H1 (cell line): ENCODE data around the gene ACSF3. TPM values are rescaled to one million over a fixed set of nuclear protein-coding genes. Genes with fewer than 3 reads are reported as not detected.

Source experiments
- CTCF ChIA-PET: fragments of 300-600 bp; sonication (Branson Sonifier 250); formaldehyde crosslinking; loops from one replicate; lab custom pipeline; 2021; ENCODE audit not compliant: partially characterized antibody; lab: Charles Lee
- POLR2A ChIA-PET: fragments of 300-600 bp; sonication (Branson Sonifier 250); formaldehyde crosslinking; loops from one replicate; lab custom pipeline; 2021; ENCODE audit warnings: inconsistent platforms; ENCODE audit not compliant: partially characterized antibody; lab: Charles Lee
- DNase-seq, 2 experiments: peaks; one replicate each; pipeline versions ENCODE4 v3.0.0 to v3.0.0-alpha.2; 2010 to 2022; ENCODE audit warnings: low spot score in 2 of 2, low read depth in 1 of 2, mixed read lengths in 1 of 2
- FAIRE-seq: peaks from 2 replicates; lab custom pipeline; 2011; peaks lifted over from hg19 to GRCh38; lab: Jason Lieb, UNC
- H2AFZ ChIP-seq: 2 replicates; pipeline ENCODE4 v1.8.1; 2012; ENCODE audit warnings: low read length, inconsistent platforms
- H2AK5ac ChIP-seq: 2 replicates; pipeline ENCODE4 v1.6.1; 2013; ENCODE audit warnings: low read depth, low read length
- H2BK120ac ChIP-seq: replicated peaks from 2 replicates; pipeline ENCODE3; 2013; ENCODE audit warnings: low read depth, low read length, inconsistent platforms
- H2BK12ac ChIP-seq: 2 replicates; pipeline ENCODE4 v1.6.1; 2013; ENCODE audit warnings: low read depth, low read length
- H2BK15ac ChIP-seq: 2 replicates; pipeline ENCODE4 v1.6.1; 2013; ENCODE audit warnings: low read length
- H2BK20ac ChIP-seq: 2 replicates; pipeline ENCODE4 v1.6.1; 2013; ENCODE audit warnings: low read length
- H2BK5ac ChIP-seq: 2 replicates; pipeline ENCODE4 v1.6.1; 2013; ENCODE audit warnings: low read depth, low read length
- H3K14ac ChIP-seq: 2 replicates; pipeline ENCODE4 v1.6.1; 2013; ENCODE audit warnings: inconsistent platforms; ENCODE audit not compliant: insufficient read length
- H3K18ac ChIP-seq: 2 replicates; pipeline ENCODE4 v1.6.1; 2013; ENCODE audit warnings: low read length; ENCODE audit errors: extremely low read depth
- H3K23ac ChIP-seq: 2 replicates; pipeline ENCODE4 v1.6.1; 2013; ENCODE audit warnings: inconsistent platforms; ENCODE audit not compliant: insufficient read length
- H3K23me2 ChIP-seq: 2 replicates; pipeline ENCODE4 v1.6.1; 2013; ENCODE audit warnings: low read depth, low read length
- H3K27ac ChIP-seq: 2 replicates; pipeline ENCODE4 v1.6.1; 2011; ENCODE audit warnings: low read depth, low read length, inconsistent platforms
- H3K27me3 ChIP-seq, 4 experiments: replicated peaks in 1 of 4; 1 replicate in 1 of 4; 2 replicates in 3 of 4; pipeline versions ENCODE4 v1.6.1 to v1.8.1; 2011 to 2013; ENCODE audit warnings: low read length in 3 of 4, mild to moderate bottlenecking in 3 of 4, inconsistent platforms in 2 of 4, mixed read lengths in 2 of 4, moderate library complexity in 1 of 4; ENCODE audit not compliant: control insufficient read depth in 3 of 4, insufficient read depth in 3 of 4; ENCODE audit errors: extremely low read depth in 1 of 4
- H3K36me3 ChIP-seq, 4 experiments: 2 replicates each; pipeline versions ENCODE4 v1.6.1 to v1.8.1; 2011 to 2013; ENCODE audit warnings: mild to moderate bottlenecking in 4 of 4, low read length in 3 of 4, moderate library complexity in 2 of 4, control low read depth in 1 of 4, inconsistent platforms in 1 of 4; ENCODE audit not compliant: insufficient read depth in 4 of 4, control insufficient read depth in 2 of 4
- H3K4ac ChIP-seq: replicated peaks from 2 replicates; pipeline ENCODE3; 2013; ENCODE audit warnings: low read length, low read depth, mixed read lengths, inconsistent platforms; ENCODE audit not compliant: insufficient read length
- H3K4me1 ChIP-seq, 4 experiments: replicated peaks in 1 of 4; 1 replicate in 1 of 4; 2 replicates in 3 of 4; pipeline versions ENCODE4 v1.6.1 to v1.8.1; 2011 to 2013; ENCODE audit warnings: low read length in 3 of 4, inconsistent platforms in 2 of 4, mixed read lengths in 1 of 4; ENCODE audit not compliant: insufficient read depth in 4 of 4, control insufficient read depth in 3 of 4
- H3K4me2 ChIP-seq, 2 experiments: 2 replicates each; pipeline versions ENCODE4 v1.6.1 to v1.8.1; 2011 to 2013; ENCODE audit warnings: low read depth in 2 of 2, low read length in 2 of 2, control low read depth in 1 of 2, inconsistent platforms in 1 of 2, mild to moderate bottlenecking in 1 of 2; ENCODE audit not compliant: insufficient read depth in 1 of 2
- H3K4me3 ChIP-seq, 4 experiments: fragments of 200-600, 300-600 bp in 1 of 4; sonication (generic), shearing (Covaris generic), sonication (Bioruptor Twin) in 1 of 4; 2 replicates each; pipeline versions ENCODE4 v1.5.1 to v1.8.1; 2011 to 2016; ENCODE audit warnings: low read length in 4 of 4, low read depth in 3 of 4, control low read depth in 2 of 4, inconsistent platforms in 2 of 4, mild to moderate bottlenecking in 2 of 4, mixed read lengths in 1 of 4, moderate library complexity in 1 of 4; ENCODE audit not compliant: insufficient read depth in 2 of 4; ENCODE audit errors: extremely low read depth in 1 of 4
- H3K56ac ChIP-seq: replicated peaks from 2 replicates; pipeline ENCODE3; 2013; ENCODE audit warnings: low read depth, mild to moderate bottlenecking, mixed read lengths, low read length, inconsistent platforms; ENCODE audit not compliant: insufficient read length
- H3K79me1 ChIP-seq: 2 replicates; pipeline ENCODE4 v1.6.1; 2013; ENCODE audit warnings: low read depth, low read length, control low read depth
- H3K79me2 ChIP-seq, 2 experiments: 2 replicates each; pipeline versions ENCODE4 v1.6.1 to v1.8.1; 2012 to 2013; ENCODE audit warnings: low read length in 2 of 2, mild to moderate bottlenecking in 2 of 2, inconsistent platforms in 1 of 2; ENCODE audit not compliant: insufficient read depth in 2 of 2, control insufficient read depth in 1 of 2
- H3K9ac ChIP-seq, 4 experiments: replicated peaks in 1 of 4; 1 replicate in 1 of 4; 2 replicates in 3 of 4; pipeline versions ENCODE4 v1.6.1 to v1.8.1; 2011 to 2013; ENCODE audit warnings: low read depth in 3 of 4, low read length in 3 of 4, control low read depth in 2 of 4, mild to moderate bottlenecking in 2 of 4, moderate library complexity in 2 of 4, inconsistent platforms in 1 of 4; ENCODE audit errors: extremely low read depth in 1 of 4
- H3K9me3 ChIP-seq, 2 experiments: 2 replicates each; pipeline versions ENCODE4 v1.6.1 to v1.8.1; 2012 to 2013; ENCODE audit warnings: mild to moderate bottlenecking in 2 of 2, moderate library complexity in 2 of 2, control low read depth in 1 of 2, inconsistent platforms in 1 of 2, low read depth in 1 of 2, low read length in 1 of 2, mixed read lengths in 1 of 2; ENCODE audit not compliant: insufficient read depth in 2 of 2
- H4K20me1 ChIP-seq, 2 experiments: replicated peaks in 1 of 2; 2 replicates each; pipeline versions ENCODE3 to v1.8.1; 2011 to 2013; ENCODE audit warnings: inconsistent platforms in 2 of 2, low read length in 2 of 2, mild to moderate bottlenecking in 1 of 2; ENCODE audit not compliant: insufficient read depth in 2 of 2, control insufficient read depth in 1 of 2
- H4K5ac ChIP-seq: 2 replicates; pipeline ENCODE4 v1.6.1; 2013; ENCODE audit warnings: low read length, low read depth, mixed read lengths, inconsistent platforms; ENCODE audit not compliant: insufficient read length
- H4K8ac ChIP-seq: 2 replicates; pipeline ENCODE4 v1.8.0; 2013; ENCODE audit warnings: mild to moderate bottlenecking, moderate library complexity, low read length, inconsistent platforms; ENCODE audit not compliant: insufficient read depth; ENCODE audit errors: extremely low read depth
- H4K91ac ChIP-seq: replicated peaks from 2 replicates; pipeline ENCODE3; 2013; ENCODE audit warnings: low read length, mixed read lengths, inconsistent platforms; ENCODE audit not compliant: insufficient read length
- EGR1 ChIP-seq: IDR thresholded peaks from 2 replicates; pipeline ENCODE4 v1.6.1; 2011; ENCODE audit warnings: low read depth, low read length, borderline replicate concordance
- FOSL1 ChIP-seq: IDR thresholded peaks from 2 replicates; pipeline ENCODE4 v1.6.1; 2011; ENCODE audit warnings: mild to moderate bottlenecking, low read depth, low read length, moderate library complexity; ENCODE audit not compliant: insufficient read depth
- JUN ChIP-seq: IDR thresholded peaks from 2 replicates; pipeline ENCODE4 v1.6.1; 2011; ENCODE audit warnings: low read depth, mild to moderate bottlenecking, improper control_type of control experiment, low read length
- KDM4A ChIP-seq: IDR thresholded peaks from one replicate; pipeline ENCODE4 v1.7.1; 2012; ENCODE audit warnings: low read depth, mild to moderate bottlenecking, moderate library complexity, low read length, inconsistent platforms; ENCODE audit not compliant: severe bottlenecking
- MAFK ChIP-seq: IDR thresholded peaks from 2 replicates; pipeline ENCODE4 v1.6.1; 2012; ENCODE audit warnings: low read depth, mild to moderate bottlenecking, improper control_type of control experiment, low read length
- RAD21 ChIP-seq, 2 experiments: IDR thresholded peaks in 1 of 2; conservative IDR thresholded peaks in 1 of 2; 2 replicates each; pipeline ENCODE4 v1.6.1; 2011; ENCODE audit warnings: low read depth in 2 of 2, low read length in 2 of 2, improper control_type of control experiment in 1 of 2, inconsistent platforms in 1 of 2, mild to moderate bottlenecking in 1 of 2, moderate library complexity in 1 of 2
- SP1 ChIP-seq: IDR thresholded peaks from 2 replicates; pipeline ENCODE4 v1.6.1; 2011; ENCODE audit warnings: low read depth, low read length
- SP4 ChIP-seq: IDR thresholded peaks from 2 replicates; pipeline ENCODE4 v1.6.1; 2012; ENCODE audit warnings: low read length, inconsistent platforms
- TBP ChIP-seq: IDR thresholded peaks from 2 replicates; pipeline ENCODE4 v1.6.1; 2011; ENCODE audit warnings: low read depth, low read length, improper control_type of control experiment
- USF2 ChIP-seq: IDR thresholded peaks from 2 replicates; pipeline ENCODE4 v1.6.1; 2011; ENCODE audit warnings: low read length, improper control_type of control experiment
- WGBS, 2 experiments: shearing (Covaris generic) in 1 of 2; methylation state at CpG; one replicate each; pipeline versions ENCODE4 v1.1.6 to v1.1.7; 2013 to 2015; ENCODE audit warnings: low lambda C conversion rate in 2 of 2, mixed read lengths in 2 of 2, inconsistent platforms in 1 of 2, low coverage in 1 of 2, missing lambda C conversion rate in 1 of 2; ENCODE audit not compliant: insufficient replicate concordance in 2 of 2, insufficient coverage in 1 of 2, insufficient read length in 1 of 2; ENCODE audit errors: extremely low coverage in 1 of 2, missing lambda C conversion rate in 1 of 2; 5-methylcytosine and 5-hydroxymethylcytosine counted together
- polyA plus RNA-seq, 7 experiments: library from polyadenylated mRNA; depleted of rRNA in 3 of 7; stranded (reverse) in 5 of 7; unstranded in 2 of 7; fragments of >200 nt in 5 of 7; fragments of 200-250 nt in 2 of 7; gene quantifications; 1 replicate in 5 of 7; 2 replicates in 1 of 7; 4 replicates in 1 of 7; pipeline versions ENCODE4 v1.2.1 to v1.2.3, GENCODE V29; 2011 to 2013; ENCODE audit warnings: missing spikeins in 2 of 7, mixed read lengths in 2 of 7
- total RNA-seq: library from RNA; stranded (reverse); fragmentation: NEBNext Ultra II Directional; extraction: Animal tissue kit (Norgen Biotek cat#: 25700); gene quantifications from 2 replicates; pipeline ENCODE4 v1.2.1, GENCODE V29; 2021

Gene ACSF3
- total and polyA plus RNA-seq, 2 of the 8 experiments (the other 6 are each of a cell fraction or from before 2014, with no cell fraction given) = 15.6 to 22.9 TPM

DNA sequence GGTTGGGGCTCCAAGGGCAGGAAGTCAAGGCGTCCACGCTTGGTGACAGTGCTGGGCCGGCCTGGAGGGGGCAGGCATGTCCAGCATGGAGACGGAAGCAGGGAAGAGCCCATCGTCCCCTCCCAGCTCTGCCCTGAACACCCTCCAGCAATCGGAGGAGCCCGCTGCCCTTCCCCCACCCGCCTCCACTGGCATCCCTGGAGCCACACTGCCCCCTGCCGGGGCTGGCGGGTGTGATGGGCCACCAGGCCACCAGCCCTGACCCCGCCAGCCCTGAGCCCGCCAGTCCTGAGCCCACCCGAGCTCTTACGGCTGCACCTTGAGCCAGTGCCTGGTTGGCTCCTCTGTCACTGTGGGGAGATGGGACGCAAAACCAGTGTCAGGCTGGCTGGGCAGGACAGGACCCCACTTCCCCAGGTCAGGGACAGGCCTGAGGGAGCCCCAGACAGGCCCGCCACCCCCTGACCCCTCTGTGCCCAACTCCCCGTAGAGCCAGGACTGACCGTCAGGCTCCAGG, 73.8 kb downstream of the ACSF3 start:
- Histone ChIP-seq H2AK5ac (no peak overlapping the region), H2BK15ac (0 out of 2 replicates have a peak overlapping the region, but pooled peaks have one; percentile 88), H2AFZ (no peak overlapping the region), H2BK20ac (no peak overlapping the region), H3K18ac (peak overlapping the region; percentile 81), H3K4ac (peak overlapping the region; percentile 44), H3K9me3 (no peaks in the 10 kb centered on the region), H3K23me2 (peaks cover 5% of the 10 kb centered on the region), H2BK5ac (peak overlapping the region; percentile 90; the same call in 1 of the 2 replicates), H3K36me3 (no peaks in the 10 kb centered on the region), H3K4me3 (peak overlapping the region in 1 of 4 experiments; percentile 13; a peak in 1 of 8 replicates), H3K27ac (peak overlapping the region; percentile 19; the same call in 1 of the 2 replicates), H4K91ac (no peak overlapping the region), H3K4me1 (peaks cover 0 to 19% (median 13%) of the 10 kb centered on the region in 4 experiments; a peak in 6 of 7 replicates), H4K8ac (peak overlapping the region; percentile 90; the same call in 1 of the 2 replicates), H2BK12ac (peak overlapping the region; percentile 97), H3K14ac (no peak overlapping the region), H3K79me2 (no peaks in the 10 kb centered on the region), H3K27me3 (peaks cover 0 to 6% (median 3%) of the 10 kb centered on the region in 4 experiments; a peak in 3 of 7 replicates), H4K20me1 (peaks cover 0 to 3% of the 10 kb centered on the region in 2 experiments), H3K4me2 (peak overlapping the region in 1 of 2 experiments; percentile 51; a peak in 3 of 4 replicates), H3K23ac (no peak overlapping the region), H3K79me1 (no peaks in the 10 kb centered on the region), H3K56ac (no peak overlapping the region), H3K9ac (no peak overlapping the region), H2BK120ac (no peak overlapping the region), H4K5ac (no peak overlapping the region)
- POLR2A ChIA-PET = interaction anchor here (0.5 to 1.8 kb wide), 4 partner anchors 13 to 577 kb away, joined by 3 to 7 read pairs (median 4); no protein-coding TSS in a partner anchor
- no peak for FAIRE-seq
- DNase-seq = peak; percentile 81 to 99
- 25% methylated on average over 14 of the region's 18 CpGs; no CpG with 5 or more reads in 1 of the 2 experiments for WGBS, 2 experiments
- CTCF ChIA-PET = interaction anchor here (0.6 to 2.2 kb wide), 55 partner anchors 11 to 496 kb away, joined by 3 to 14 read pairs (median 4); partner anchors contain the start of genes ACSF3, CDT1, PABPN1L and ZNF778
- peak; percentile 75; the same call in 1 of the 2 replicates for TF ChIP-seq SP4
- no peak for TF ChIP-seq FOSL1
- 0 out of 2 replicates have a peak, but pooled peaks have one; percentile 31 for TF ChIP-seq SP1
- TF ChIP-seq EGR1 = 0 out of 2 replicates have a peak, but pooled peaks have one; percentile 29
- no peak for TF ChIP-seq MAFK
- peak; percentile 96 for TF ChIP-seq RAD21 (IDR thresholded peaks at IDR 0.05 in 1 of 2, conservative IDR thresholded peaks at IDR 0.05 in 1 of 2; ENCODE audit: low read depth in 2 of 2, low read length in 2 of 2)
- TF ChIP-seq TBP = no peak
- TF ChIP-seq KDM4A = no peak
- TF ChIP-seq JUN = no peak
- TF ChIP-seq USF2 = 0 out of 2 replicates have a peak, but pooled peaks have one; percentile 23
